Measurements from ENCODE around the gene TOMM70. TPM values are rescaled to one million over a fixed set of nuclear protein-coding genes. Genes with fewer than 3 reads are reported as not detected.
A peak's percentile ranks its signal among the peaks of the same experiment; 100 is the strongest.

The TOMM70 gene
- total RNA-seq, 4 donors from 2014 or later, result 26.9 to 34.1 (median 31.3) TPM

- TF ChIP-seq EP300 (IDR thresholded peaks at IDR 0.05) (no peak), CTCF (IDR thresholded peaks at IDR 0.05) (no peak), POLR2A (IDR thresholded peaks at IDR 0.05) (no peak)
- no peak for DNase-seq (ENCODE audit: low spot score in 2 of 2)
- Histone ChIP-seq H3K4me3 (no peak overlapping the region), H3K36me3 (no peaks in the 10 kb centered on the region), H3K27me3 (no peaks in the 10 kb centered on the region), H3K27ac (no peak overlapping the region), H3K9me3 (peaks cover 4% of the 10 kb centered on the region), H3K4me1 (peaks cover 42% of the 10 kb centered on the region)
- 46% methylated on average over 5 of the region's 5 CpGs for WGBS
Measured at GRCh38 chr3:100403362-100404249, 2.7 kb upstream of the TOMM70 start.

GRCh38 chr3:100402891-100403290 lies 2.0 kb upstream of the TOMM70 start:
- no peak overlapping the region for H3K27ac ChIP-seq
- H3K4me3 ChIP-seq, result no peak overlapping the region
- peaks cover 44% of the 10 kb centered on the region for H3K4me1 ChIP-seq
- peaks cover 4% of the 10 kb centered on the region for H3K9me3 ChIP-seq
- H3K36me3 ChIP-seq, result no peaks in the 10 kb centered on the region
- no peak for DNase-seq (ENCODE audit: low spot score in 2 of 2)
- 46% methylated on average over 2 of the region's 2 CpGs for WGBS
- no peaks in the 10 kb centered on the region for H3K27me3 ChIP-seq
- TF ChIP-seq CTCF (IDR thresholded peaks at IDR 0.05), result no peak
- TF ChIP-seq POLR2AphosphoS5 (IDR thresholded peaks at IDR 0.05), result no peak
- no peak for TF ChIP-seq POLR2A (IDR thresholded peaks at IDR 0.05)
- TF ChIP-seq EP300 (IDR thresholded peaks at IDR 0.05), result no peak

- Histone ChIP-seq H3K4me1 (peaks cover 45% of the 10 kb centered on the region), H3K36me3 (no peaks in the 10 kb centered on the region), H3K9me3 (peaks cover under 1% of the 10 kb centered on the region), H3K27me3 (no peaks in the 10 kb centered on the region), H3K4me3 (peak overlapping the region; percentile 69), H3K27ac (peak overlapping the region; percentile 94)
- TF ChIP-seq POLR2A (IDR thresholded peaks at IDR 0.05) (no peak), POLR2AphosphoS5 (IDR thresholded peaks at IDR 0.05) (no peak), EP300 (IDR thresholded peaks at IDR 0.05) (no peak), CTCF (IDR thresholded peaks at IDR 0.05) (no peak)
- no peak for DNase-seq (ENCODE audit: low spot score in 2 of 2)
- WGBS, result 1% methylated on average over 2 of the region's 2 CpGs
Measured at GRCh38 chr3:100402256-100402655, 1.4 kb upstream of the TOMM70 start.

DNA sequence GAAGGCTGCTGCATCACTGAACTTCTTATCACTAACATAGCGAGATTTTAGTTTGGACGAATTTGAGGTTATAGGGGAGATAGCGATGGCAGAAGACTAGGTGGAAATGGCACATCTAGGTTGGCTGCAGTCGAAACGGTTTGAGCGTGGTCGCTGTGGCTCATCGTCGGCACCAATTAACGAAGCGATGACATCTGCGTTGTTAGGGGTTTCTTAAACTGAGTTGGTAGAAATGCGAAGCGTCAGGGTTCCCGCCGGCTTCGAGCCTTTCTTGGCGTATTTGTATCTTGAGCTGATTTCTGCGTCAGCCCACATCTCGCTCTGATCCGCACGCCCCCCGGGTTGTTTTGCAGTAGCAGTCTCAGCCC lies 769 bp upstream of the TOMM70 start:
- no peaks in the 10 kb centered on the region for H3K9me3 ChIP-seq
- peak overlapping the region; percentile 94 for H3K27ac ChIP-seq
- H3K27me3 ChIP-seq, result no peaks in the 10 kb centered on the region
- WGBS, result under 1% methylated on average over 23 of the region's 23 CpGs
- peak overlapping the region; percentile 69 for H3K4me3 ChIP-seq
- H3K36me3 ChIP-seq, result no peaks in the 10 kb centered on the region
- peak; percentile 65 to 80 for DNase-seq (ENCODE audit: low spot score in 2 of 2)
- H3K4me1 ChIP-seq, result peaks cover 49% of the 10 kb centered on the region
- TF ChIP-seq EP300 (IDR thresholded peaks at IDR 0.05), result no peak
- TF ChIP-seq POLR2A (IDR thresholded peaks at IDR 0.05), result no peak
- TF ChIP-seq CTCF (IDR thresholded peaks at IDR 0.05), result no peak
- TF ChIP-seq POLR2AphosphoS5 (IDR thresholded peaks at IDR 0.05), result no peak

GRCh38 chr3:100400419-100400779 lies 490 bp downstream of the TOMM70 start:
- DNase-seq (ENCODE audit: low spot score in 2 of 2), result peak in 1 of 2 donors; percentile 64
- H3K36me3 ChIP-seq, result no peaks in the 10 kb centered on the region
- no peaks in the 10 kb centered on the region for H3K27me3 ChIP-seq
- peaks cover 49% of the 10 kb centered on the region for H3K4me1 ChIP-seq
- peak overlapping the region; percentile 94 for H3K27ac ChIP-seq
- H3K4me3 ChIP-seq, result peak overlapping the region; percentile 69
- no peaks in the 10 kb centered on the region for H3K9me3 ChIP-seq
- WGBS, result 1% methylated on average over 8 of the region's 22 CpGs
- TF ChIP-seq POLR2AphosphoS5 (IDR thresholded peaks at IDR 0.05) (no peak), POLR2A (IDR thresholded peaks at IDR 0.05) (no peak), CTCF (IDR thresholded peaks at IDR 0.05) (no peak), EP300 (IDR thresholded peaks at IDR 0.05) (no peak)
